KMS-11 (cell line): ENCODE results near the gene MMAB.

Experiments
- H2AFZ ChIP-seq: fragments of 200-600 bp; sonication (generic); 2 replicates; pipeline ENCODE4 v1.6.1; 2016; ENCODE audit warnings: antibody characterized with exemption, mixed run types, low read depth
- H3K27ac ChIP-seq: fragments of 200-600 bp; sonication (generic); 2 replicates; pipeline ENCODE4 v1.6.1; 2016; ENCODE audit warnings: mild to moderate bottlenecking, mixed run types
- H3K27me3 ChIP-seq: fragments of 200-600 bp; sonication (generic); 2 replicates; pipeline ENCODE4 v1.6.1; 2017; ENCODE audit warnings: mild to moderate bottlenecking, low read depth, mixed run types, moderate library complexity; ENCODE audit not compliant: insufficient read depth
- H3K36me3 ChIP-seq: fragments of 200-600 bp; sonication (generic); 2 replicates; pipeline ENCODE4 v1.6.1; 2017; ENCODE audit warnings: mild to moderate bottlenecking, mixed run types; ENCODE audit not compliant: insufficient read depth
- H3K4me1 ChIP-seq: fragments of 200-600 bp; sonication (generic); 2 replicates; pipeline ENCODE4 v1.6.1; 2016; ENCODE audit warnings: mild to moderate bottlenecking, low read depth, mixed run types; ENCODE audit not compliant: poor library complexity, severe bottlenecking
- H3K4me2 ChIP-seq: fragments of 200-600 bp; sonication (generic); 2 replicates; pipeline ENCODE4 v1.7.0; 2016; ENCODE audit warnings: mild to moderate bottlenecking, mixed run types
- H3K4me3 ChIP-seq: fragments of 200-600 bp; sonication (generic); IDR thresholded peaks from 2 replicates; pipeline ENCODE4 v1.6.1; 2017; ENCODE audit warnings: low read depth, low read length, mixed read lengths; ENCODE audit not compliant: insufficient read depth
- H3K79me2 ChIP-seq: fragments of 200-600 bp; sonication (generic); 2 replicates; pipeline ENCODE4 v1.6.1; 2016; ENCODE audit warnings: low read depth, mixed run types; ENCODE audit not compliant: insufficient read depth
- H3K9ac ChIP-seq: fragments of 200-600 bp; sonication (generic); 2 replicates; pipeline ENCODE4 v1.6.1; 2016; ENCODE audit warnings: mild to moderate bottlenecking, mixed run types
- H4K20me1 ChIP-seq: fragments of 200-600 bp; sonication (generic); 2 replicates; pipeline ENCODE4 v1.6.1; 2016; ENCODE audit warnings: mild to moderate bottlenecking, mixed run types; ENCODE audit not compliant: insufficient read depth
- CTCF ChIP-seq: fragments of 200-600 bp; sonication (generic); conservative IDR thresholded peaks from 2 replicates; pipeline ENCODE4 v1.6.1; 2017; ENCODE audit warnings: low read depth, mild to moderate bottlenecking, antibody characterized with exemption, low read length, moderate library complexity, mixed read lengths

MMAB gene

GRCh38 chr12:109609342-109609741, 36.0 kb upstream of the MMAB start:
- TF ChIP-seq CTCF: no peak
- Histone ChIP-seq H3K4me1 (no peaks in the 10 kb centered on the region), H3K4me3 (no peak overlapping the region), H2AFZ (no peak overlapping the region), H3K36me3 (no peaks in the 10 kb centered on the region), H4K20me1 (no peaks in the 10 kb centered on the region), H3K27ac (no peak overlapping the region), H3K4me2 (no peak overlapping the region), H3K27me3 (0 out of 2 replicates have a peak, but pooled peaks cover 4% of the 10 kb centered on the region), H3K9ac (no peak overlapping the region), H3K79me2 (no peaks in the 10 kb centered on the region)

GRCh38 chr12:109608793-109609192, 35.5 kb upstream of the MMAB start:
- Histone ChIP-seq H4K20me1 (no peaks in the 10 kb centered on the region), H3K27ac (no peak overlapping the region), H3K79me2 (no peaks in the 10 kb centered on the region), H2AFZ (no peak overlapping the region), H3K9ac (no peak overlapping the region), H3K4me3 (no peak overlapping the region), H3K4me2 (no peak overlapping the region), H3K27me3 (0 out of 2 replicates have a peak, but pooled peaks cover 2% of the 10 kb centered on the region), H3K4me1 (no peaks in the 10 kb centered on the region), H3K36me3 (no peaks in the 10 kb centered on the region)
- no peak for TF ChIP-seq CTCF

GRCh38 chr12:109608270-109608669, 35.0 kb upstream of the MMAB start:
- Histone ChIP-seq H3K27me3 (no peaks in the 10 kb centered on the region), H3K27ac (no peak overlapping the region), H3K9ac (no peak overlapping the region), H3K4me3 (no peak overlapping the region), H4K20me1 (no peaks in the 10 kb centered on the region), H2AFZ (no peak overlapping the region), H3K4me1 (no peaks in the 10 kb centered on the region), H3K4me2 (no peak overlapping the region), H3K79me2 (no peaks in the 10 kb centered on the region), H3K36me3 (no peaks in the 10 kb centered on the region)
- no peak for TF ChIP-seq CTCF

- H3K27ac ChIP-seq: no peak overlapping the region
- no peaks in the 10 kb centered on the region for H3K27me3 ChIP-seq
- H3K79me2 ChIP-seq: no peaks in the 10 kb centered on the region
- no peak for TF ChIP-seq CTCF
- H2AFZ ChIP-seq: no peak overlapping the region
- no peak overlapping the region for H3K9ac ChIP-seq
- no peaks in the 10 kb centered on the region for H3K4me1 ChIP-seq
- no peaks in the 10 kb centered on the region for H3K36me3 ChIP-seq
- H4K20me1 ChIP-seq: no peaks in the 10 kb centered on the region
- H3K4me3 ChIP-seq: no peak overlapping the region
- H3K4me2 ChIP-seq: no peak overlapping the region
Measured at GRCh38 chr12:109607618-109608017, 34.3 kb upstream of the MMAB start.
